ENCODE measurements around the gene YTHDF2.

The YTHDF2 gene

DNA sequence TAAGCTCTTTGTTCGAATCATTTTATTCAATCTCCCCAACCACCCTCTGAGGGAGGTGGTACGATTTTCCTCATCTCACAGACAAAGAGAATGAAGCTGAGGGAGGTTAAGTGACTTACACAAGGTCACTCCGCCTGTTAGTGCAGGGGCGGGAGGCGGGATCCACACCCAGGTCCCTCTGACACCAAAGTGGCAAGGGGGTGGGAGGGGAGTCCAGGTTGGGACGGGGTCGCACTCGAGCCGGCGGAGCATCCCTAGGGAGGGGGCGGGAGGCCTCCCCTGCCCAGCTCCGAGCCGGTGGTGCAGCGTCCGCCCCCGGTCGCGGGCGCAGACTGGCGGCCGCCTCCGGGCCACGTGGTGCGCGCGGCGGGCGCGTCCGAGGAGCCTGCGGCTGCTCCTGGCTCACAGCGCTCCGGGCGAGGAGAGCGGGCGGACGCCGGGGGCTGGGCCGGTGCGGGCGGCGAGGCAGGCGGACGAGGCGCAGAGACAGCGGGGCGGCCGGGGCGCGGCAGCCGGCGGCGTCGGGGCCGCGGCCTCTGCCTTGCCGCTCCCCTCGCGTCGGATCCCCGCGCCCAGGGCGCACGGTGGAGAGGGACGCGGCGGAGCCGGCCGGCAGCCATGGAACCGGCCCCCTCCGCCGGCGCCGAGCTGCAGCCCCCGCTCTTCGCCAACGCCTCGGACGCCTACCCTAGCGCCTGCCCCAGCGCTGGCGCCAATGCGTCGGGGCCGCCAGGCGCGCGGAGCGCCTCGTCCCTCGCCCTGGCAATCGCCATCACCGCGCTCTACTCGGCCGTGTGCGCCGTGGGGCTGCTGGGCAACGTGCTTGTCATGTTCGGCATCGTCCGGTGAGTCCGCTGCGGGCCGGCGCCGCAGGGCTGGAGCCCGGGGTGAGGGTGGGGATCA, 75.3 kb downstream of the YTHDF2 start, which contains the start of gene OPRD1:
TSS of gene OPRD1 (plus strand) at position 405 of the 903 bp plus-strand sequence. CDS start at position 619, 214 bp downstream.
- Histone ChIP-seq H3K9ac (ENCODE audit: insufficient read length, low read depth) (peak within 1 kb of the TSS; percentile 80), H3K36me3 (ENCODE audit: insufficient read depth, insufficient read length, low read length) (no peaks in the 10 kb centered on the region), H3K4me1 (ENCODE audit: insufficient read depth, insufficient read length) (peaks cover 28% of the 10 kb centered on the region), H3K27me3 (ENCODE audit: insufficient read depth, insufficient read length) (peaks cover 42% of the 10 kb centered on the region), H3K9me3 (ENCODE audit: insufficient read depth, low read length) (peaks cover 8% of the 10 kb centered on the region; the same call in 1 of the 2 replicates), H3K4me3 (ENCODE audit: insufficient read length, low read depth) (peak within 1 kb of the TSS; percentile 52)
- no peak for DNase-seq (ENCODE audit: low read depth, low spot score)
- TF ChIP-seq ZNF274 (IDR thresholded peaks at IDR 0.05; ENCODE audit: low read depth, low read length) (no peak), SUZ12 (IDR thresholded peaks at IDR 0.05; ENCODE audit: extremely low read depth, insufficient read depth, insufficient read length) (no peak), YY1 (IDR thresholded peaks at IDR 0.05; ENCODE audit: insufficient read depth, insufficient read length) (no peak)

DNA sequence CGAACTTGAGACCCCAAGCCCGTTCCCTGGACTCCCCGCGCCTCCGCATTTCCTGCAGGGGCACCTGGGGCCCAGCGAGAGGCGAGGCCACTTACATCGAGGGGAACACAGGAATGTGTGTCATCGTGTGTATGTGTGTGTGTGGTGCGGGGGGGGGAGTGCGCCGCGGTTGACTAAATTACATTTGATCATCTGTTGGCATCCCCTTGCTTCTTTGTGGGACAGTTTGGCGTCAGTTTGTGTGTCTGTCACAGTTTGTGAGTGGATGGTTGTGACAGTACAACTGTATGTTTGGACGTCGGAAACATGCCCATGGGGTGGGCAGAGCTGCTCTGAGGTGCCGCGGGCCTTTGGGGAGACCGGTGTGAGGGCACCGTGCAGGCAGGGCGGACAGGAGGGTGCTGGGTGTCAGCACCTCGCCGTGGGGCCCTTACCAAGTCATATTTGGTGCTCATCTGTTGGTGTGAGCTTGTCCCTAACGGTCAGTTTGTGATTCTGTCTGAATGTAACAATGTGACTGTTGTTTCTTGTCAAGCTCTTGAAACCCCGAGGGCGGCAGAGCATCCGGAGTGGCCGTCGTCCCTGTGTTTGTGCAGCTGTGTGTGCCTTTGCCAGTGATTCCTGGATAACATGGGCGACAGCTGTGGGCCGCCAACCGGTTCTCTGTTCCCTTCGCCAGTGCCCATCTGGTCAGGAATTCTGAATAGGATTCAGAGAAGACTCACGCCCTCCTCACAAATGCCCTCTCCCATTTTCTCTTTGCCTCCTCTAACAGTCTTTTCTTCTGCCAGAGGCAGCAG, 76.1 kb downstream of the YTHDF2 start:
- Histone ChIP-seq H3K9me3 (ENCODE audit: insufficient read depth, low read length) (peaks cover 8% of the 10 kb centered on the region; the same call in 1 of the 2 replicates), H3K4me1 (ENCODE audit: insufficient read depth, insufficient read length) (peaks cover 30% of the 10 kb centered on the region), H3K9ac (ENCODE audit: insufficient read length, low read depth) (peak overlapping the region; percentile 80), H3K27me3 (ENCODE audit: insufficient read depth, insufficient read length) (peaks cover 42% of the 10 kb centered on the region), H3K36me3 (ENCODE audit: insufficient read depth, insufficient read length, low read length) (no peaks in the 10 kb centered on the region), H3K4me3 (ENCODE audit: insufficient read length, low read depth) (peak overlapping the region; percentile 52)
- DNase-seq (ENCODE audit: low read depth, low spot score), result no peak
- no peak for TF ChIP-seq ZNF274 (IDR thresholded peaks at IDR 0.05; ENCODE audit: low read depth, low read length)
- TF ChIP-seq SUZ12 (IDR thresholded peaks at IDR 0.05; ENCODE audit: extremely low read depth, insufficient read depth, insufficient read length), result no peak
- no peak for TF ChIP-seq YY1 (IDR thresholded peaks at IDR 0.05; ENCODE audit: insufficient read depth, insufficient read length)

DNA sequence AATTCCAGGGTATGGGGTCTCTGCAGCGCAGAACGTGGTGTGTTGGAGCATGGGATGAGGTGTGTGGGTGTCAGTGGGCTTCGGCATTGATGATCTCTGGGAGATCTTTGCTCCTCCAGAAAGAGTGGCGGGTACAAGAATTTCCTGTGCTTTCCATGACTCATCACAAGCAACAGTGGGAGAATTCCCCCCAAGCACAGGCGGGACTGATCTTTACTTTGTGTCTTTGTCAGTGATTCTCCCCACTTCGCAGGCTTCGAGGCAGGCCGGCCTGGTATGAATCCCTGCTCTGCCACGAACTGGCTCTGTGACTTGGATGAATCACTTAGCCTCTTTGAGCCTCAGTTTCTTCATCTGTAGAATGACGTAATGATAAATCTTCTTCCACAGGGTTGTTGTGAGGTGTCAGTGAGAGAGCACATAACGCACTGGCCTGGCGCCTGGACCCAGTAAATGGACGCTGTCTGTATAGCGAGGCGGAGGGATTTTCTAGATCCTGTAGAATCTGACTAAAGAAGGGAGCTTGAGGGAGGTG, 77.3 kb downstream of the YTHDF2 start:
- H3K4me1 ChIP-seq (ENCODE audit: insufficient read depth, insufficient read length), result peaks cover 34% of the 10 kb centered on the region
- DNase-seq (ENCODE audit: low read depth, low spot score), result no peak
- no peak overlapping the region for H3K4me3 ChIP-seq (ENCODE audit: insufficient read length, low read depth)
- H3K27me3 ChIP-seq (ENCODE audit: insufficient read depth, insufficient read length), result peaks cover 42% of the 10 kb centered on the region
- H3K9ac ChIP-seq (ENCODE audit: insufficient read length, low read depth), result no peak overlapping the region
- H3K9me3 ChIP-seq (ENCODE audit: insufficient read depth, low read length), result peaks cover 8% of the 10 kb centered on the region; the same call in 1 of the 2 replicates
- H3K36me3 ChIP-seq (ENCODE audit: insufficient read depth, insufficient read length, low read length), result no peaks in the 10 kb centered on the region
- no peak for TF ChIP-seq ZNF274 (IDR thresholded peaks at IDR 0.05; ENCODE audit: low read depth, low read length)
- TF ChIP-seq SUZ12 (IDR thresholded peaks at IDR 0.05; ENCODE audit: extremely low read depth, insufficient read depth, insufficient read length), result no peak
- no peak for TF ChIP-seq YY1 (IDR thresholded peaks at IDR 0.05; ENCODE audit: insufficient read depth, insufficient read length)

DNA sequence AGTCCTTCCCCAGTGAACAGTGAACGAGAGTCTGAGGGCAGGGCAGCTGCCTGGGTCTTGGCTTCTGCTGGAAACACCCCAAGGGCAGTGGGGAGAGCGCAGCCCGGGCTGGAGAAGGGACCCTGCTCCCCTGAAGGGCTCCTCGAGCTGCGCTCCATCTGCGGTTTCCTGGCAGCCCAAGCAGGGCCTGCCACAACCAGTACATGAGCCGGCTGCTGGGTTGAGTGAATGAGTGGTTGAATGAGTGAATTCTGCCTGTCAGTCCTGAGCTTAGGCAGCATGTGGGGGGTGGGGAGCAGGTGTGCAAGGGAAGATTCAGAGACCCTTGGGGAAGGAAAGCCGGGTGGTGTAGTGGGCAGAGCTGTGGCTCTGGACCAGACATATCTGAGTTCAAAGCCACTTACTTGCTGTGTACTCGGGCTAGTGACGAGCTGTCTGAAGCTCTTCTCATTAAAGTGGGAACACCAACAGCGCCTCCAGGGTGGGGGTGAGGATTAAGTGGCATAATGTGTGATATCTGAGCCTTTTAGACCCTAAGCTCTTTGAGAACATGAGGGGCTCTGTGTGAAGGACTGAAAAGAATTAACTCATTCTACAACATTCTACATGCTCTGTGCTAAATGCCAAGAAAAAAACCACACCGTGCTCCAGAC, 78.9 kb downstream of the YTHDF2 start:
- no peaks in the 10 kb centered on the region for H3K36me3 ChIP-seq (ENCODE audit: insufficient read depth, insufficient read length, low read length)
- H3K4me3 ChIP-seq (ENCODE audit: insufficient read length, low read depth), result no peak overlapping the region
- H3K4me1 ChIP-seq (ENCODE audit: insufficient read depth, insufficient read length), result peaks cover 35% of the 10 kb centered on the region
- peaks cover 8% of the 10 kb centered on the region; the same call in 1 of the 2 replicates for H3K9me3 ChIP-seq (ENCODE audit: insufficient read depth, low read length)
- H3K27me3 ChIP-seq (ENCODE audit: insufficient read depth, insufficient read length), result peaks cover 32% of the 10 kb centered on the region
- H3K9ac ChIP-seq (ENCODE audit: insufficient read length, low read depth), result no peak overlapping the region
- no peak for TF ChIP-seq YY1 (IDR thresholded peaks at IDR 0.05; ENCODE audit: insufficient read depth, insufficient read length)
- no peak for TF ChIP-seq ZNF274 (IDR thresholded peaks at IDR 0.05; ENCODE audit: low read depth, low read length)
- TF ChIP-seq SUZ12 (IDR thresholded peaks at IDR 0.05; ENCODE audit: extremely low read depth, insufficient read depth, insufficient read length), result no peak
- DNase-seq (ENCODE audit: low read depth, low spot score), result no peak

DNA sequence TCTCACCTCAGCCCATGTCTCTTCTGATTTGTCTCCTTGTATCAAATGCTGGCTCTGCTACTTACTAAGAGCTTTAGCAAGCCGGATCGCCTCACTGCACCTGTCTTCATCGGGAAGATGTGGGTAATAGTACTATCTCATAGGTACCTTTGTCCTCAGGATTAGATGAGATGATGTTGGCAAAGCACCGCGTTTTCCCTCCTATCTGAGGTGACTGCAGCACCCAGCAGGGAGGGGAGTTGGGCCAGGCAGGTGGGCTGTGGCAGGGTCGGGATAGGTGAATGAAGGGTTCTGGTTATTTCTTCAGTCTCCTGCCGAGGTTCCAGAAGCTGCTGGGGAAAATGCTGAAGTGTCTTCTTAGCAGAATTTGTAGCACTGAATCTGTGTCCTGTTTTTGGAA, 80.4 kb downstream of the YTHDF2 start:
- no peak for TF ChIP-seq YY1 (IDR thresholded peaks at IDR 0.05; ENCODE audit: insufficient read depth, insufficient read length)
- no peak for TF ChIP-seq SUZ12 (IDR thresholded peaks at IDR 0.05; ENCODE audit: extremely low read depth, insufficient read depth, insufficient read length)
- no peak for TF ChIP-seq ZNF274 (IDR thresholded peaks at IDR 0.05; ENCODE audit: low read depth, low read length)
- peaks cover 17% of the 10 kb centered on the region for H3K27me3 ChIP-seq (ENCODE audit: insufficient read depth, insufficient read length)
- H3K4me1 ChIP-seq (ENCODE audit: insufficient read depth, insufficient read length), result peaks cover 32% of the 10 kb centered on the region
- DNase-seq (ENCODE audit: low read depth, low spot score), result no peak
- H3K9me3 ChIP-seq (ENCODE audit: insufficient read depth, low read length), result peaks cover 8% of the 10 kb centered on the region; the same call in 1 of the 2 replicates
- no peaks in the 10 kb centered on the region for H3K36me3 ChIP-seq (ENCODE audit: insufficient read depth, insufficient read length, low read length)
- no peak overlapping the region for H3K4me3 ChIP-seq (ENCODE audit: insufficient read length, low read depth)
- no peak overlapping the region for H3K9ac ChIP-seq (ENCODE audit: insufficient read length, low read depth)

DNA sequence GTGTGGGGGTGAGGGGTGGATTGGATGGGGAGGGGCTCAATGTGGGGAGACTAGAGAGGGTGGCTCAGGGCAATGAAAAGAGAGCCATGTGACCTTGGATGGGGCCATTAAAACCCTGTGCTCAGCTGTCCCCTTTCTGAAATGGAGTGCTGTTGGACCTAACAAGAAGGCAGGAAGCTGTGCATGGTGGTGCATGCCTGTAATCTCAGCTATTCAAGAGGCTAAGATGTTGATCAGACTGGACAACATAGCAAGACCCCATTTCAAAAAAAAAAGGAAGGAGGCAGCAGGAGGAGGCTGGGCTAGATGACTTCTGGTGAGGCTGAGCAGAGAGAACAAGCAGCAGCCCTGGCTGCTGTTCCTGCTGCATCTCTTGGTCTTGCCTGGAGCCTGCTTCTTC, 82.3 kb downstream of the YTHDF2 start:
- no peak for DNase-seq (ENCODE audit: low read depth, low spot score)
- Histone ChIP-seq H3K9me3 (ENCODE audit: insufficient read depth, low read length) (no peaks in the 10 kb centered on the region), H3K36me3 (ENCODE audit: insufficient read depth, insufficient read length, low read length) (no peaks in the 10 kb centered on the region), H3K27me3 (ENCODE audit: insufficient read depth, insufficient read length) (no peaks in the 10 kb centered on the region), H3K4me3 (ENCODE audit: insufficient read length, low read depth) (no peak overlapping the region), H3K4me1 (ENCODE audit: insufficient read depth, insufficient read length) (peaks cover 21% of the 10 kb centered on the region), H3K9ac (ENCODE audit: insufficient read length, low read depth) (no peak overlapping the region)
- TF ChIP-seq SUZ12 (IDR thresholded peaks at IDR 0.05; ENCODE audit: extremely low read depth, insufficient read depth, insufficient read length) (no peak), YY1 (IDR thresholded peaks at IDR 0.05; ENCODE audit: insufficient read depth, insufficient read length) (no peak)
